Stimulated activated CD4-positive, alpha-beta T cell treated with anti-CD3 and anti-CD28 coated beads, Interleukin-1b, Interleukin-23, amount 100 ng/mL, for 24 hours (primary cell): ENCODE results near the gene BLM.
"Not testable (repeated sequence)": the region's sequence is repeated elsewhere in the genome, so short reads cannot be mapped to it uniquely, and the experiment has no call there.

Experiments
- DNase-seq, 4 experiments: peaks; one replicate each; pipeline ENCODE4 v3.0.0-alpha.2; 2020; ENCODE audit warnings: low read depth in 4 of 4, low spot score in 1 of 4

The BLM gene

DNA sequence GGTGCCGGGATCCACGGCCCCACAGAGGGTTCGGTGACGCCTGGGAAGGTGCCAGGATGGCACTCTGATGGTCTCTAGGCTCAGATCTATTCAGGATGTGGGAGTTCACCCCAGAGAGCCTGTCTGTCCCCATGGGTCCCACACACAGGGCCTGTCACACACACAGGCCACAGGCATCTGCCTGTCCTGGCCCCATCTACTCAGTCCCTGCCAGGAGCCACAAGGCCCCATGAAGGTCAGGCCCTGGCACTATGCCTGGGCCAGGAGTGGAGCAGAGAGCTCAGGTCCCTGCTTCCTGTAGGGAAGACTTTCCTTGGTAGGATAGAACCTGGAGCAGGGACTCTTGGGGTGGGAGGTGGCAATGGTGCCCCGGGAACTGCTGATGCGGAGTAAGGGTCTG lies 102.2 kb downstream of the BLM start:
- no peak for DNase-seq

DNA sequence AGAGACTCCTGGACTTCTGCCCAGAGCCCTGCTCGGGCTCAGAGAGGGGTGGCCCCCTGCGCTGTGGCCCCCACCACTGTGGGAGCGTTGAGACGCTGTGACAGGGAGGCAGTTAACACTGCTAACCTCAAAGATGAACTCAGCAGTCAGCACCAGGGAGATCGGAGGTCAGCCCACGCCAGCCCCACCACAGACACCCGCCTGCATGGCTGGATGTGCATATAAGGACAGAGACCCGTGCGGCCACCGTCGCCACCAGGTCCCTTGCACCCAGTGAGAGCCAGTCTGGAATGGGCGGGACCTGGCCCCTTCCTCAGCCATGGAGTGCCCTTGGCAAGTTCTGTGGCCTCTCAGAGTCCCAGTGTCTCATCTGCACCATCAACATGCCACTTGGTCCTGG lies 102.7 kb downstream of the BLM start:
- no peak for DNase-seq

DNA sequence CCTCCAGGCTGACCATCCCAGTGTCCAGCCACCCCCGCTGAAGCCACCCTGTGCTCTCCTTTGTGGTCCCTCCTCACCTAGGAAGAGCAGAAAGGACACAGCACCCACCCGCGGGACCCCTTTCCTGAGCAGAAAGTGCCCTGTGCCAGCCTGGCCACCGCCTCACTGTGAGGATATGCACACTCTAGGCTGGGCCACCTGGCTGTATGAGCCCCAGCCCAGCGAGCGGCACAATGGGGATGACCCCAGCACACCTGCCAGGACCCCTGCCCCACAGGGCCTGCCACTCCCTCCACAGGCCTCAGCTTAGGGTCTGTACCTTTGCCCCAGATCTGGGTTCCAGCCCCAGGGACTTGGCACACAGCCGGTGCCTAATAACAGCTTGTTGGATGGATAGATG lies 103.3 kb downstream of the BLM start:
- DNase-seq = no peak

DNA sequence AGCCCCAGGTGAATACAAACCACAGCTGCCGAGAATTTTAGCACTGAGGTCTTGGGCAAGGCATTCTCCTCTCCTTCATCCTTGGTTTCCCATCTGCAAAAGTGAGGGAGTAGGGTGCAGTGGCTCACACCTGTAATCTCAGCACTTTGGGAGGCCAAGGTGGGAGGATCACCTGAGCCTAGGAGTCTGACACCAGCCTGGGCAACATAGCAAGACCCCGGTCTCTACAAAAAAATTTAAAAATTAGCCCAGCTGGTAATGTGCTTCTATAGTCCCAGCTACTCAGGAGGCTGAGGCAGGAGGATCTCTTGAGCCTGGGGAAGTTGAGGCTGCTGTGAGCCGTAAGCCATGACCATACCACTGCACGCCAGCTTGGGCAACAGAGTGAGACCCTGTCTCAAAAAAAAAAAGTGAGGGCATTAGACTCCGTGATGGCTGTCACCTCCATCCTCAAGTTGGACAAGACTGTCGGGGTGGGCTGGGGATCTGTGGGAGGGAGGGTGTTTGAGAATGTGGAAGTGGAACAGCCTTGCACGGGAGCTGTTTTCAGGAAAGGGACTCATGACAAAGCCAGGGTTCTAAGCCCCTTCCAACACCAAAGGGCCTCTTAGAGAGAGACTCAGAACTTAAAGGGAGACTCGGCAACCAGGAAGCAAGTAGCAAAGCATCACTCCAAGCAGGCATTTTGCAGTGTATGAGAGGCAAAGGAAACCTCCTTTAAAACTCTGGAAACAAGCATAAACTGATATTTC lies 105.2 kb downstream of the BLM start:
- no peak for DNase-seq

DNA sequence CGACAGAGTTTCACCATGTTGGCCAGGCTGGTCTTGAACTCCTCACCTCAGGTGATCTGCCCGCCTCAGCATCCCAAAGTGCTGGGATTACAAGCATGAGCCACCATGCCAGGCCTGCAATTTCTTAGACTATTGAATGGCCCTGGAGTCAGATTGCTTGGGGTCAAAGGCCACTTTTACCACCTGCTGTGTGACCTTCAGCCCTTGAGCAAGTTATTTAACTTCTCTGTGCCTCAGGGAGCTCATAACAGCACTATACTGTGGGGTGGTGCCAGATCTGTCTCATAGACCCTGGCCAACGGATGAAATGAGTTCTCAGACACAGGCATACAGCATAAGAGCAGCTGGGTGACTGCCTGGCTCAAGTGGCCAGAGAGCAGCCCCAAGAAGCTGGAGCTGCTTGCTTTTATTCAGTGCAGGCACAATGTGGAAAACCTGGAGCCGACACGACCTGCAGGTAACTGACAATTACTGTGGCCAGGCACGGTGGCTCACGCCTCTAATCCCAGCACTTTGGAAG lies 106.4 kb downstream of the BLM start:
- DNase-seq = no peak

DNA sequence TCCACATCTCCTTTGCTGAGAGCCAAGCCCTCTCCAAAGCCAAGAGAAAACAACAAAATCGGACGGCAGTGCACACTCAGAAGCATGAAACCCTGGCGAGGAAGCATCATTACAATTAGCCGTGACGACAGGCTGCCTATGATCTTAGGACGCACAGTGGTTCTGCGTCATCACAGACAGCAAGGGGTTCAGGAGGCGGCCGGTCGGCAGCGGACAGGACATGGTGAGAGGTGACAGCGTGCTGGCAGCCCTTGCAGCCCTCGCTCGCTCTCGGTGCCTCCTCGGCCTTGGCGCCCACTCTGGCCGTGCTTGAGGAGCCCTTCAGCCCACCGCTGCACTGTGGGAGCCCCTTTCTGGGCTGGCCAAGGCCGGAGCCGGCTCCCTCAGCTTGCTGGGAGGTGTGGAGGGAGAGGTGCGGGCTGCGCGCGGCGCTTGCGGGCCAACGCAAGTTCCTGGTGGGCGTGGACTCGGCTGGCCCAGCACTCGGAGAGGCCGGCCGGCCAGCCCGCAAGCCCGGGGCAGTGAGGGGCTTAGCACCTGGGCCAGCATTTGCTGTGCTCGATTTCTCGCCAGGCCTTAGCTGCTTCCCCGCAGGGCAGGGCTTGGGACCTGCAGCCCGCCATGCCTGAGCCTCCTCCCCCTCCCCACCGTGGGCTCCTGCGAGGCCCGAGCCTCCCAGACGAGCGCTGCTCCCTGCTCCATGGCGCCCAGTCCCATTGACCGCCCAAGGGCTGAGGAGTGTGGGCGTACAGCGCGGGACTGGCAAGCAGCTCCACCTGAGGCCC lies 108.2 kb downstream of the BLM start:
- DNase-seq = not testable (repeated sequence)

DNA sequence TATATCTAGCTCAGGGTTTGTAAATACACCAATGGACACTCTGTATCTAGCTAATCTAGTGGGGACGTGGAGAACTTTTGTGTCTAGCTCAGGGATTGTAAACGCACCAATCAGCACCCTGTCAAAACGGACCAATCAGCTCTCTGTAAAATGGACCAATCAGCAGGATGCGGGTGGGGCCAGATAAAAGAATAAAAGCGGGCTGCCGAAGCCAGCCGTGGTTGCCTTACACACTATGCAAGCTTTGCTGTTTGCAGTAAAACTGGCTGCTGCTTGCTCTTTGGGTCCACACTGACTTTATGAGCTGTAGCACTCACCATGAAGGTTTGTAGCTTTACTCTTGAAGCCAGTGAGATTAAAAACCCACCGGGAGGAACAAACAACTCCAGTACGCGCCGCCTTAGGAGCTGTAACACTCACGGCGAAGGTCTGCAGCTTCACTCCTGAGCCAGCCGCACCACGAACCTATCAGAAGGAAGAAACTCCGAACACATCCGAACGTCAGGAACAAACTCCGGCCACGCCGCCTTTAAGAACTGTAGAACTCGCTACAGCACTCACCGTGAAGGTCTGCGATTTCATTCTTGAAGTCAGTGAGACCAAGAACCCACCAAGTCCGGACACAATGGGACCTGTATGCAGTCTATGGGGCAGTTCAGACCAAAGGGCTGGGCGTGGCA lies 109.2 kb downstream of the BLM start:
- not testable (repeated sequence) for DNase-seq

DNA sequence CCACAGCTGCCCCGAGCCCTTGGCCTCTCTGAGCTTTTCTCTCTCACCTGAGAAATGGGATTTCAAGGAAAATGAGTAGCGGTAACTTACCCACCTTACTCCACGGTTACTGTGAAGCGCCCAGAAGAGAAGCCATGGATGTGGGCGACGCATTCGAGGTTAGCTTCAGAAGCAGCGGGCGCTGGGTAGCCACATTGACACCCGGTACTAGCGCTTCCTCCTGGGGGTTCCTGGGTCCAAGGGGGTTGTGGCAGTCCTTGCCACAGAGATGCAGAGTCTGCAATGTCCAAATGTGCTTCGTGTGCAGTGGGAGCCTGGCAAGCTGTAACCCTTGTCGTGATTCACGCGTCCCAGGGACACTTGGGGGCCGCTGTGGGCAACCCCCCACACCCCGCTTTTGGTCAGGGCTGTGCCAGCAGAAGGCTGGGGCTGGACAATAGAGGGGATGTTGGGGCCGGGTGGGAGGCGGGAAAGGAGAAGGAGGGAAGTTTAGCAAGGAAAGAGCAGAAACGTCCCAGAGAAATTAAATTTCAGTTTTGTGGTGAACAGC lies 109.8 kb downstream of the BLM start:
- no peak for DNase-seq

DNA sequence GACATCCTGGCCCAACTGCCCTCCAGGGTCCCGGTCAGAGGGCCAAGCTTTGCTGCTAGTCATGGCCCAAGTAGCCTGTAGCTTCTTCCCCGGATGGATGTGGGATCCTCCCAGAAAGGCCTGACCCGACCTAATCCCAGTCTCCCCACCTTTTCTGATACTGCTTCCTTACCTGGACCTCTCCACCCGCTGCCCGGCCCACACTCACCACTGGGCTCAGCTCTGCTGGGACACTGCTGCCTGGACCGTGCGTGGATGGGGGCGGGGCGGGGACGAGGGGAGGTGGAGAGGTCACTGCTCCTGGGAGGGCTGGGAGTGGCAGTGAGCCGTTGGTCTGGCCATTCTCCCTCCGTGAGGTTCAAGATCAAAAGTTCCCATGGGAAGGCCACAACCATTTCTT lies 111.0 kb downstream of the BLM start:
- no peak for DNase-seq

DNA sequence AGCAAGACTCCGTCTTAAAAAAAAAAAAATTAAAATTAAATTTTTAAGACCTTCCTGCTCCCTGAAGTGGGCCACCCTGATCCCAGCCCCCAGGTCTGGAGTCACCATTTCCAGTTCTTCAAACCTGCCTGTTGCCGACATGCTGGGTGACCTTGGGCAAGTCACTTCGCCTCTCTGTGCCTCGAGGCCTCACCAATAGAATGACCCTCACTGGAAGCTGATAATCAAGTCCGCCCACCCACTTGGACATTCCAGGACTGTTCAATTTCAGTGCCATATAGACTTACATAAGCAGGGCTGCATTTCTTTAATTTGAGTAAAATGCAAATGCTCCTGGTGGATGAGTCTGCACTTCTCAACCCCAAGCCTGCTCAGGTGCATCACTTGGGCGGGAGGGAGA lies 112.0 kb downstream of the BLM start:
- DNase-seq = no peak

DNA sequence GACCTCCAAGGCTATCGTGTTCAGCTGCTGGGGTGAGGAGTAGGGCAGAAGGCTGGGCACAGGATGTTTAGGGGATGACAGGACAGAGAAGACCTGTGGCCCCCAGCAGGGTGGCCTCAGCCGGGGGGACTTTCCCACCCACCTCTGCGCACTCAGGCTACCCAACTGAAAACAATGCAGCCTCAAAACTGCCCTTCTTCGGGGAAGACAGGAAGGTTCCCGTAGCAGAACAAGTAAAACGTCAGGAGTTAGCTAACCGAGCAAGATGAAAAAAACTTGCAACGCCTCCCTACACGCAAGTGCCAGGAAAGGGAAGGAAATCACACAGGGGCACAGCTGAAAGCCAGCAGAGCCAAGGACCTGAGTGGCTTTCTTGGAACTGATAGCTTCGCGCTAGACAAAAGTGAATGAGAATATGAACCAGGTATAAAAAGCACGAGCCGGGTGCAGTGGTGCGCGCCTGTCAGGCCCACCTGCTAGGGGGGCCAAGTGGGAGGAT lies 112.8 kb downstream of the BLM start:
- DNase-seq = peak in 1 of 4 experiments; percentile 63

DNA sequence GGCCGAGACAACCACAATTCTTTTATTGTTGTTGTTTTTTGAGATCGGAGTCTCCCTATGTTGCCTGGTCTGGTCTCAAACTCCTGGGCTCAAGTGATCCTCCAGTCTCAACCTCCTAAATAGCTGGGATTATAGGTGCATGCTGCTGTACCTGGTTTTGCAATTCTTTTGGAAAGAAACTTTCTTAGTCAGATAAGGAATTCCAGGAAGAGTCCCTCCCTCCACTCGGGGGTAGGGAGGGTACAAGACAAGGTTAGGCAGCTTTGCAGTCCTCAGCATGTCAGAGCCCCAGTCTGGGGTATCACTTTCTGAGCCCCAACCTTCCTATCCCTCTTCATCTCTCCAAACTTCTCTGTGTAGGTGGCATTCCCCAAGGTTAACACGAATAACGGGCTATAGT lies 117.5 kb downstream of the BLM start:
- no peak for DNase-seq

DNA sequence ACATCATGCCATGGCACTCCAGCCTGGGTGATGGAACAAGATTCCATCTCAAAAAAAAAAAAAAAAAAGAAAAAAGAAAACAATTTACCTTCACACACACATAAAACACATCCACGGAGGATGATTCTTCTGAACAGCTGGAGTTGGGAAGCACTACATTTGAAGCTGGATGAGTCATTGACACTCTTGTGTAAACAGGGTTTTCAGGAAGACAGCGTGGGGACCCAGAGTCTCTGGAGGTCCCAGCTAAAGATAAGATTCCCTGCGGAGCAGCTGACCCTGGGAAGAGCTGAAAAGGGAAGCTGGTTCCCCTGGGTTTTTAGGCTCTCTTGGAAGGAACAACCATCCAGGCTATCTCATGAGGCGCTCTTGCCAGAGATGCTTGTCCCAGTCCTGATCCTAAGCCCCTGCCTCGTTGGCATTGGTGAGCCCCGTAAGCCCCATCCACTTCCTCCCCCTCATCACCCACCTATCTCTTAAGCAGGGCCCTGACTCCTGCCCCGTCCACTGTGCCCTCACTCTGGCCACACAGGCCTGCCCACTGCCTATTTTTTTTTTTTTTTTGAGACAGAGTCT lies 119.2 kb downstream of the BLM start:
- DNase-seq = no peak

DNA sequence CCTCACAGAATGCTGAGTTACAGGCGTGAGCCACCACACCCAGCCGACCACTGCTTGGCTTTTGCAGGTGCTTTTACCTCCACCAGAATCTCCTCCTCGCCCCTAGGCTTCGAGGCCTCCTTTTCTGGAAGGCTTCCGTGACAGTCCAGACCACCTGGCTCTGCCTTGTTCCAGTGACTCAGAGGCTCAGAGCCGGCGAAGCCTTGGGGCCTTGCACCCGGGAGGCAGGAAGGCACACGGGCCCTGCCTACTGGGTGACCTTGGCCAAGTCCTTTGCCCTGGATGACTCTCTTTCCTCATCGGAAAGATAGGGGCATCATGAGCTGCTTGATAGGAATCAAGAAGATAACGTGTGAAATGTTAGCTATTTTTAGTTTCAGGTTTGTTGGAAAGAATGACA lies 119.9 kb downstream of the BLM start:
- peak in 1 of 4 experiments; percentile 61 for DNase-seq

DNA sequence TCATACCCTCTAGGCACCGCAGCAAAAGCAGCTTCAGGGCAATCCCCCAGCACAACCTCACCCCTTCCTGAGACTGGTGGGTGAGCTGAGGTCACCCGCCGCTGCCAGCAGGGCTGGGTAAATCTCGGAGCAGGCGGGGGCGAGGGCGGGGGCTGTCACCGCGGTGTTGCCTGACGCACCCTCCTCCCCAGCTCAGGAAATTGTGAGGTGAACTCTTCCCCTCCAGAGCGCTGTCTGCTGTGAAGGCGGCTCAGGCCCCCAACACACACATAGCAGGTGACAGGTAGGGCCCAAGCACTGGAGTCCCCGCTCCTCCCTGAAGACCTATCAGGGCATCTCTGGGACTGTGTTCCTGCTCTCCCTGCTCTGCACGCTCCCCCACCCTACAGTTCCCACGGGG lies 121.0 kb downstream of the BLM start:
- DNase-seq = peak; percentile 45 to 88 (median 67)

DNA sequence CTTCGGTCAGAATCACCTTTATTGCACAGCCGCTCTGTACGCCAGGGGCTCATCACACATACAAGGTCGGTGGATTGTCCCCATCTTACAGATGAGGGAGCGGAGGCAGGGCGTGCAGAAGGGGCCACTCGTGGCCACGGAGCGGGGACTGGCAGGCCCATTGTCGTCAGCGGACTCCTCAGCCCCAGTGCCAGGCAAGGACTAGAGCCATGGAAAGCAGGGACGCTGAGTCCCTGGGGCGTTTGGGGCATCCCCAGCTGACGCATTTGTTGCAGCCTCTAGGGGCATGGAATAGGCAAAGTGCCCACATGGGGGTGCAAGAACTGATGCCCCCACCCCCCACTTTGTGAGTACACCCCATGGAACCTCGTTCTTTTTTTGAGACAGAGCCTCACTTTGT lies 121.4 kb downstream of the BLM start:
- no peak for DNase-seq

DNA sequence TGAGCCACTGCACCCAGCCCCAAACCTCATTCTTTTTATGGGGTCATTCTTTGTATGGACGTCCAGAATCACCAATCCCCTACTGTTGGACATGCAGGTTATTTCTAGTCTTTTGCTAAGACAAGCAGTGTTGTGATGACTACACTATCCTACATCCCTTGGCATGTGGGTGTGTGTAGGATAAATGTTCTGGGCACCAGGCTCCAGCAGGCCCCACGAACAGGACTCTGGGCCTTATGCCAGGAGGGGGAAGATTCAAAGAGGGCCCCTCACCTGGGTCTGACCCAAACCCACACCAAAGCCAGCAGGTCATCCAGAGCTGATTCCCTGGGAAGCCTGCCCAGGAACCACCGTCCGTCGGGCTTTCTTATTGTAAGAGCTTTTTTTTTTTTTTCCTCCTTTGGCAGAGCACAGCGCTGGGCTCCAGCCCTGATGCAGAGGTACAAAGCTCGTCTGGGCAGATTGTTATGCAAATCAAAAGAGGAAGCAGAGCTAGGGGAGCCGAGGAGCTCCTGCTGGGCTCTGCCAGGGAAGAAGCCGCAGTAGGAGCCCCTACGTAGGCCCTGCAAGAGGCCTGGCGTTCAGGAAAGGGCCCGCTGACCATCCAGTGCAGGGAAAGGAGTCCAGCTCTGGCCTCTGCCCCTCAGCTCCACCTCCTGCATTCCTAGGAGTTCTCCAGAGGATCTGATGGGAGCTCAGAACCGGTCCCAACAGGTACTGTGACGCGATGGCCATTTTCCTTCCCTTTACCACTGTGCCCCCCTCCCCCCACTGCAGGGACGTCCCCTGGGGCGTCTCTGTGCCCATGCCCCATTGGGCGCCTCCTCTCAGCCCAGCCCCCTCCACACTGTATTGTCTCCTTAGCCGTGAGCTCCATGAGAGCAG lies 122.3 kb downstream of the BLM start:
- DNase-seq = no peak

DNA sequence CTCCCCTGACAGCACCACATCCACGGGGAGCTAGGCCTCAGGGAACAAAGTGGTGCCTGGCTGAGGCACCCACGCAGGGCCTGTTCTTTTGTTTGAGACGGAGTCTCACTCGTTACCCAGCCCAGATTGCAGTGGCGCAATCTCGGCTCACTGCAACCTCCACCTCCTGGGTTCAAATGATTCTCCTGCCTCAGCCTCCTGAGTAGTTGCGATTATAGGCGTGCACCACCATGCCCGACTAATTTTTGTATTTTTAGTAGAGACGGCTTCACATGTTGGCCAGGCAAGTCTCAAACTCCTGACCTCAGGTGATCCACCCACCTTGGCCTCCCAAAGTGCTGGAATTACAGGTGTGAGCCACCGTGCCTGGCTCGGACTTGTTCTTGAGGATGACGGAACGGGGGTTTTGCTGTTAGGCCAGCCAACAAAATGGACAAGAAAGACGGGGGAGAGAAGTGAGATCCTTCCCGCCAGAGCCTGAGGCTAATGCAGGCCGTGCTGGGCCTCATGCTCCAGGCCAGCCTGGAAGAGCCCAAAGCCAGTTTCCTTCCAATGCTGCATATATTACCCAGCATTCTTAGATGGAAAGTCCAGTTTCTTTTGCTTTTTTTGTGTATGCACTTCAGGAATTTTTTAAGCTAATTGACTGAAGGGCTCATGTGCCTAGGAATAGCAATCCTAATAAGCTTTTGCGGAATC lies 123.2 kb downstream of the BLM start:
- no peak for DNase-seq

DNA sequence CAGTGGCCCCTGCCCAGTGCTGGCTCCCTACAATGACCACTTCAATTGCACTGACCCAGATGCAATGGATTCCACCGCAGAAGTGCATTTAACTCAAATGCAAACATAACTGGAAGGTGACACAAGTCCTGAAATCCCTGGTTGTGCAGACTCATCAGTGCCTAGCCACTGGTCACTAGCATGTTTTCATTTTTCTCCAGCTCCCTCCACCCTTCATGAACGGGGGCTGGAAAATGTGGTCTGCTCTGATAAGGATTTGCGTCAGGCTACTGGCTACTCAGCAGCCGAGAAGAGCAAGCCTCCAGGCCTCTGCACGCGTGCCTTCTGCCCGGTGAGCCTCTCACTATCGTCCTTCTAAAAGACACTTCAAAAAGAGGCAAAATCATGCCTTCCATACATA lies 123.8 kb downstream of the BLM start:
- no peak for DNase-seq
